ENCODE data around the gene DOC2B. TPM values are rescaled to one million over a fixed set of nuclear protein-coding genes. Genes with fewer than 3 reads are reported as not detected.

Gene DOC2B
- polyA plus RNA-seq, 1 donor from 2014 or later, result not detected

DNA sequence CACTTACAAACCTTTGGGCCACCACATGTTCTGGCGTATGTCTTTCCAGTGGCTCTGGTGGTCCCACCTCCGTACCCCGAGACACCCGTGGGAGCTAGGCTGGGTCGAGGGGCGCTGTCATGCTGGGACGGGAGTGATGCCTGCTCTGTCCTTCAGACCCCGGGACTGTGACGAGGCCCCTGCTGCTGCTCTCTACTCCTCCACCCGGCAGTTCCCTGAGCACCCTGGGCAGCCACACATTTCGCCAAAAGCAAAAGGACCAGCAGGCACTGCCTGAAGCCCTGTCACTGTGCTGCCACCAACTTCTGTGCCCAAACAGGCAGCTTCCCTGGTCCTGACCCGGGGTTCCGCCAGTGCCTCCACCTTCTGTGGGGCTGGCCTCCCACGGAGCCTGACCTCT lies 15.5 kb downstream of the DOC2B start:
- Mint-ChIP-seq H3K27ac (no peak overlapping the region), H3K4me3 (no peak overlapping the region), H3K4me1 (no peaks in the 10 kb centered on the region), H3K27me3 (peaks cover 7% of the 10 kb centered on the region), H3K36me3 (no peaks in the 10 kb centered on the region), H3K9me3 (no peaks in the 10 kb centered on the region)

GRCh38 chr17:164303-165235 lies 16.9 kb downstream of the DOC2B start:
- H3K4me3 Mint-ChIP-seq, result no peak overlapping the region
- peaks cover 8% of the 10 kb centered on the region for H3K27me3 Mint-ChIP-seq
- no peaks in the 10 kb centered on the region for H3K4me1 Mint-ChIP-seq
- no peaks in the 10 kb centered on the region for H3K9me3 Mint-ChIP-seq
- no peak overlapping the region for H3K27ac Mint-ChIP-seq
- no peaks in the 10 kb centered on the region for H3K36me3 Mint-ChIP-seq

DNA sequence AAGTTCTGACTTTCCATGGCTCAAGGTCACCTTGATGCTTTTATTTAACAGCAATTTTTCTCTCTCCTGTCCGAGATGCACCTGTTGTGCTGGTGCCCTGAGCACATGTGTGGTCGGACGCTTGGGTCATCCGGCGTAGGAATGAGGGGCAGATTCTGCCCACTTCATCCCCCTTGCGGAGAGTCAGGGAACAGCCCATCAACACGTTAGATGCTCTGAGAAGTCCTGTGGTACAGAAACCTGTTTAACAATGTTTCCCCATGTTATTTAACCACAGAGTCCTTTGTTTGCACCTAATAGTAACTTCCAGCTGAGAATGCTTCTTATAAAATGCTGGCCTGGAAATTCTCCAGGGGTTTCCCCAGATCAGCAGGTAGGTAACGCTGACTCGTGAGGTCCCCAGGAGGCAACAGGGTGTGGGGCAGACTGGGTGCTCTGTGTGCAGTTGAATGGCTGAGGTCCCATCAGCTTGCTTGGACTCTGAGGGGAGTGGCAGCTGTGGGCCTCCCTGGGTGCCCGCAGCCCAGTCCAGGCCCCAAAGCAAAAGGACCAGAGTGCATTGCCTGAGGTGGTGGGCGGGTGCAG lies 17.8 kb downstream of the DOC2B start:
- no peaks in the 10 kb centered on the region for H3K36me3 Mint-ChIP-seq
- H3K4me3 Mint-ChIP-seq, result no peak overlapping the region
- H3K27ac Mint-ChIP-seq, result no peak overlapping the region
- no peaks in the 10 kb centered on the region for H3K9me3 Mint-ChIP-seq
- peaks cover 8% of the 10 kb centered on the region for H3K27me3 Mint-ChIP-seq
- H3K4me1 Mint-ChIP-seq, result no peaks in the 10 kb centered on the region

DNA sequence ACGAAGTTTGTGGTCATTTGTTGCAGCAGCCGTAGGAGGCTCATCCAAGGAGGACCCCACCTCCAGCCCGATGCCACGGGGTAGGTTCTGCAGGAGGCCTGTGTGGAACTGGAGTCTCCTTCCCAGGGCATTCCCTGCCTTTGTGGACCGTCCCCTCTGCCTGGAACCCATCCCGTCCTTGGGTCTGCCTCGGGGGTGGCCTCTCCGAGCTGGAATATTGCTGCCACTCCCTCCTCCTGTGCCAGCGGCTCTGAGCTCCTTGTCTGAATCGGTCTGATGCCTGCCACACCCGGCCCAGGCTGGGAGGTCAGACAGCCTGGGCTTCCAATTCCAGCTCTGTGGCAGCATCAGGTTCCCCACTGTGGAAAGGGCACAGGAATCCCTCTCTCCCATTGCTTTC lies 18.8 kb downstream of the DOC2B start:
- no peaks in the 10 kb centered on the region for H3K9me3 Mint-ChIP-seq
- no peak overlapping the region for H3K27ac Mint-ChIP-seq
- peaks cover 8% of the 10 kb centered on the region for H3K27me3 Mint-ChIP-seq
- H3K4me3 Mint-ChIP-seq, result no peak overlapping the region
- H3K36me3 Mint-ChIP-seq, result no peaks in the 10 kb centered on the region
- no peaks in the 10 kb centered on the region for H3K4me1 Mint-ChIP-seq

DNA sequence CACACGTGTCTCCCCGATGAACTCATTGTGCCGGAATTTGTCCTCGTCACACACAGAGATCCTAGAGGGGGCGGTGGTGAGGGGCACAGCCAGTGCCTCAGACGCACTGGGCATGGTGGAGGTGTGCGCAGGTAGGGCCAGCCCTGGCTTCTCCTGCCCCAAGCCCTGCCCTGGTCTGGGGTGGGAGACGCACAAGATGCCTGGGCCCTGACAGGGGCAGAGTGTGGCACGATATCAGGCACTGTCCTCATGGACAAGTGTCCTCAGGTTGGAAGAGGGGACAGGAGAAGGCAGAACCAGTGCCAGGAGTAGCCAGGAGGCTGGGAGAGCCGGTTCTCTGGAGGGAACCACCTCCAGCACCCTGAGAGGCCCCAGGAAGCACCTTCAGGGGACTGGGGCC lies 20.0 kb downstream of the DOC2B start:
- H3K27me3 Mint-ChIP-seq, result peaks cover 8% of the 10 kb centered on the region
- no peaks in the 10 kb centered on the region for H3K4me1 Mint-ChIP-seq
- H3K9me3 Mint-ChIP-seq, result no peaks in the 10 kb centered on the region
- no peak overlapping the region for H3K4me3 Mint-ChIP-seq
- no peaks in the 10 kb centered on the region for H3K36me3 Mint-ChIP-seq
- no peak overlapping the region for H3K27ac Mint-ChIP-seq

DNA sequence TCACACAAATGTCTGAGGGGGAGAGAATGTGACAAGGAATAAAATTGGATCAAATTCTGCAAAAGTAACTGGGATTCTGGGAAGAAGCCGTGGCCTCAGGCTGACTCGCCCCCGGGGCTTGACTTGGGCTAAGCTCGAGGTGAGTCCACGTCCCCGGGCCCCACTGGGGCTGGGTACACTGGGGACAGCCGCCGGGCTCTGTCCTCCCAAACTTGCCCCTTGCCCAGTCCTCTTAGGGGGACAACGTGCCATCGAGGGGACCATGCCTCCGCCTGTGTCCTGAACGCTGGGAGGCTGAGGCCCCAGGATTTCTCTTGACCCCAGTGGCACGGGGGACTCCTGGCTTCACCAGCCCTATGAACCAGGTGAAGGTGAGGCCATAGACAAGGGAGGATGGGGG lies 21.1 kb downstream of the DOC2B start:
- Mint-ChIP-seq H3K27me3 (peaks cover 8% of the 10 kb centered on the region), H3K9me3 (no peaks in the 10 kb centered on the region), H3K36me3 (no peaks in the 10 kb centered on the region), H3K4me3 (no peak overlapping the region), H3K27ac (no peak overlapping the region), H3K4me1 (no peaks in the 10 kb centered on the region)

DNA sequence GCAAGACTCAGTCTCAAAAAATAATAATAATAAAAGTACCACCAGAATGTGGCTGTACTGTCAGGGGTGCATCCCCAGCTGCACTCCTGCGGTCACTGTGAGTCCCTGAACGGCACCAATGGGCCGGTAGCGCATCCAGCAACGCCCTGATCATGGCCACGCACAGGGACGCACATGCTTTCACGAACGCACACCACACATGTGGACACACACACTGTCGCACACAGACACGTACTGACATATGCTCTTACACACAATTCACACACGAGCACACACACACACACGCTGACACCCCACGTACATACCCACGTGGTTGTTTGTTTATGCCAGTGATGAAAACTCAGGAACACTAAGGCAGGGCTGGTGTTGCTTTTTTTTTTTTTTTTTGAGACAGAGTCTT lies 21.8 kb downstream of the DOC2B start:
- H3K27ac Mint-ChIP-seq, result no peak overlapping the region
- no peaks in the 10 kb centered on the region for H3K36me3 Mint-ChIP-seq
- no peaks in the 10 kb centered on the region for H3K9me3 Mint-ChIP-seq
- peaks cover 8% of the 10 kb centered on the region for H3K27me3 Mint-ChIP-seq
- no peaks in the 10 kb centered on the region for H3K4me1 Mint-ChIP-seq
- H3K4me3 Mint-ChIP-seq, result peak overlapping the region in 2 of 4 donors; percentile 9 to 12

GRCh38 chr17:158379-158778 lies 23.1 kb downstream of the DOC2B start:
- no peak overlapping the region for H3K4me3 Mint-ChIP-seq
- H3K27ac Mint-ChIP-seq, result no peak overlapping the region
- peaks cover 9% of the 10 kb centered on the region for H3K27me3 Mint-ChIP-seq
- H3K36me3 Mint-ChIP-seq, result no peaks in the 10 kb centered on the region
- no peaks in the 10 kb centered on the region for H3K9me3 Mint-ChIP-seq
- H3K4me1 Mint-ChIP-seq, result no peaks in the 10 kb centered on the region

DNA sequence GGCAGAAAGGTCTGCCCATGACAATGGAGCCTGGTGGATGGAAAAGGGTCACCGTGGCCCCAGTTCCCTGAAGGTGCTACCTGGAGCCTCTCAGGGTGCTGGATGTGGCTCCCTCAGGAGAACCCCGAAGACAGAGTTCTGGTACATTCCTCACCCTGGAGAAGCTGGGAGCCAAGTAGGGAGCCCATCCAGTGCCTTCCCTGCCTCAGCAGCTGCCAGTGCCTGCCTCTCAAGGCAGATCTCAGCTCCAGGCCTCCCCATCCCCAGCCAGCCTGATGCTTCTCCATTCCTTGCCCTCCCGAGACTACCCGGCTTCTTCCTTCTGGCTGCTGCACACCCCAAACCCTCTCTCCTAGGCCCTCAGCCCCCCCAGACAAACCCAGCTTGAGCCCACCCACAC lies 23.5 kb downstream of the DOC2B start:
- Mint-ChIP-seq H3K4me3 (no peak overlapping the region), H3K36me3 (no peaks in the 10 kb centered on the region), H3K9me3 (no peaks in the 10 kb centered on the region), H3K27ac (no peak overlapping the region), H3K4me1 (no peaks in the 10 kb centered on the region), H3K27me3 (peaks cover 9% of the 10 kb centered on the region)

- H3K36me3 Mint-ChIP-seq, result no peaks in the 10 kb centered on the region
- no peak overlapping the region for H3K4me3 Mint-ChIP-seq
- no peaks in the 10 kb centered on the region for H3K4me1 Mint-ChIP-seq
- no peak overlapping the region for H3K27ac Mint-ChIP-seq
- H3K27me3 Mint-ChIP-seq, result peaks cover 6% of the 10 kb centered on the region
- H3K9me3 Mint-ChIP-seq, result no peaks in the 10 kb centered on the region
Observed at GRCh38 chr17:156946-157345, 24.5 kb downstream of the DOC2B start.

DNA sequence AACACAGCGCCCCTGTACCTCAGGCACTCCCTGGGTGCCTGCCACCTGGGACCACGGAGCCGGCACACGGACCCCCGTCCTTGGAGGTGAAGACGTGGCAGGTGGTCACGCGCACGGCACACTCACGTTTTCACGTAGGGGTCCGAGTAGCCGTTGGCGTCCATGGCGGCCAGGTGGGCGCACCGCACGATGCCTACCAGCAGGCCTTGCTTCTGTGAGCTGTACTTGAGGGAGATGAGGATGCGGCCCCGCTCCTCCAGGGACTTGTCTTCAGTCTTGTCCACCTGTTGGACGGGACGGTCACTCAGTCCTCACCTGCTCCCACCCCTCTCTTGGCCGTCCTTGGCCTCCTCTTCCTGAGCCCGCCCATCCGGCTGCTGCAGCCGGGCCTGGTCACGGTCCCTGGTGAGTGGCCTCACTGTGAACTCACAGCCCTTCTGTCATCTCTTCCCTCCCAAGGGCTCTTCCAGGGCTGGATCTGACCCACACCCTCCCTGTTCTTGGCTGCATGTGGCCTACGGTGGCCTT lies 25.3 kb downstream of the DOC2B start:
- Mint-ChIP-seq H3K4me3 (no peak overlapping the region), H3K9me3 (no peaks in the 10 kb centered on the region), H3K27me3 (peaks cover 3% of the 10 kb centered on the region), H3K36me3 (no peaks in the 10 kb centered on the region), H3K27ac (no peak overlapping the region), H3K4me1 (peaks cover 0 to 1% (median 0%) of the 10 kb centered on the region in 3 donors)

DNA sequence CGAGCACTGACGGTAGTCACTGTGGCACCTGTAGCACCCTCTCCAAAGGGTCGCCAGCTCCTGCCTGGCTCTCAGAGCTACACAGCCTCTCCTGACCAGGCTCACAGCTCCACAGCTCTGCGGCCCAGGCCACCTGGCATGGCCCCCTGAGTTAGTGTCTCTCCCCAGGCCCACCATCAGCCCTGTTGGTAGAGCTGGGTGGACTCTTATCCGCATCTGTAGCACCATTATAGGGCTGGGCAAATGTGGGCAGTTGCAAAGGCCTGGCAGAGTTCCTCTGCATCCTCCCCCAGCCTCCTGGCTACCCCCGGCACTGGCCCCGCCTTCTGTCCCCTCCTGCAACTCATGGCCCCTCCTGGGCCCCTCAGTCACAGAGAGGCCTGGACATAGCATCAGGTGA lies 25.9 kb downstream of the DOC2B start:
- H3K36me3 Mint-ChIP-seq, result no peaks in the 10 kb centered on the region
- H3K4me1 Mint-ChIP-seq, result peaks cover 0 to 1% (median 0%) of the 10 kb centered on the region in 3 donors
- H3K9me3 Mint-ChIP-seq, result no peaks in the 10 kb centered on the region
- no peak overlapping the region for H3K27ac Mint-ChIP-seq
- H3K27me3 Mint-ChIP-seq, result peaks cover 1% of the 10 kb centered on the region
- H3K4me3 Mint-ChIP-seq, result no peak overlapping the region

DNA sequence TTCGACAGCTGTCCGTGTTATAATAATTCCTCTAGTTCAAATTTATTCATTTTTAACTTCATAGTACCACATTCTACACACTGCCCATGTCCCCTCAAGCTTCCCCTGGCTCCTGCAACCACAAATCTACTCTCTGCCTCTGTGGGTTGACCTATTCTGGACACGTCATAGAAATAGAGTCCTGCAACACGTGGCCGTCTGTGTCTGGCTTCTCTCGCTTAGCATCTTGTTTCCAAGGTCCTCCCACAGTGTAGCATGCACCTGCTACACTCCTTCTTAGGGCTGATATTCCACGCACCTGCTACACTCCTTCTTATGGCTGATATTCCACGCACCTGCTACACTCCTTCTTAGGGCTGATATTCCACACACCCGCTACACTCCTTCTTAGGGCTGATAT lies 27.6 kb downstream of the DOC2B start:
- Mint-ChIP-seq H3K27me3 (peaks cover 1% of the 10 kb centered on the region), H3K9me3 (no peaks in the 10 kb centered on the region), H3K4me1 (peaks cover 0 to 1% (median 0%) of the 10 kb centered on the region in 3 donors), H3K27ac (no peak overlapping the region), H3K36me3 (no peaks in the 10 kb centered on the region), H3K4me3 (no peak overlapping the region)

- H3K4me1 Mint-ChIP-seq, result peaks cover 0 to 1% (median 0%) of the 10 kb centered on the region in 3 donors
- H3K27me3 Mint-ChIP-seq, result peaks cover 1% of the 10 kb centered on the region
- no peaks in the 10 kb centered on the region for H3K9me3 Mint-ChIP-seq
- no peak overlapping the region for H3K27ac Mint-ChIP-seq
- no peaks in the 10 kb centered on the region for H3K36me3 Mint-ChIP-seq
- H3K4me3 Mint-ChIP-seq, result no peak overlapping the region
Observed at GRCh38 chr17:152860-153420, 28.5 kb downstream of the DOC2B start.
